ENCODE data around the gene MARCKSL1. TPM values are rescaled to one million over a fixed set of nuclear protein-coding genes. Genes with fewer than 3 reads are reported as not detected.

The MARCKSL1 gene
- total RNA-seq, 1 donor from 2014 or later, result 132 TPM

DNA sequence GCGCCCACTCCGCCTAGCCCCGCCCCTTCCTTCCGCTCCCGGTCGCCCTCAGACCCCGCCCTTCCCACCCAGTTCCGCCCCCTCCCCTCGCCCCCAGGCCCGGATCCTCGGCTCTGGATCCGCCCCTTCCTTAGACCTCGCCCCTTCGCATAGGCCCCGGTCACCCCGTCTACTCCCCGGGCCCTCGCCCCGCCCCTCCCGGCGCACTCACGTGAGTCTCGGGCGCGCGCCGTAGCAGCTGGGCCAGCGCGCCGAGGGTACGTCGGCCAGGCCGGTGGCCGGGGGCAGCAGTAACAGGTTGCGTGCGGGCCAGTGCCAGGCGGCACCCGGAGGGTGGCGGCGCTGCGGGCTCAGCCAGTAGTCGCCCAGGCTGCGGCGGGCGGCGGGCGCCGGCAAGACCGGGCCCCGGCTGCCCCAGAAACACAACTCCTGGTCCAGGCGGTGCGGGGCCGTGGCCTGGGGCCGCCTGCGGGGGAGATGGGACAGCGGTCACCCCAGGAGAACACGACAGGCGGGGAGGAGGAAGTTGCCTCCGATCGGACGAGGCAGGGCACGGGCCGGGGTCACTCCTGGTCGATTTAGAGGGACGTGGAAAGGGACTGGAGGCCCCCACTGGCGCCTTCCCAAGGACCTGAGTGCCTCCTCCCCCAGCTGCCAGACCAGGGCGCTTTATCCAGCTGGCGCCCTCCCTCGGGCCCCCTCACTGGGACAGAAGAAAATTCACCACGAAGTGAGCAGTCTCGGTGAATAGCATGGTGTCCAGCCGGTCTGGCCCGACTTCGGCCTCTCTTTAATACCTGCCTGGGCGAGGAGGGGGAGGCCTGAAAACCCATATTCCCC, 15.6 kb upstream of the MARCKSL1 start:
- peak overlapping the region; percentile 91 for H3K27ac Mint-ChIP-seq
- peak overlapping the region; percentile 91 for H3K4me3 Mint-ChIP-seq
- ChIA-PET CTCF (interaction anchor here (1.2 to 1.5 kb wide), 3 partner anchors 9 to 136 kb away, joined by 3 to 13 read pairs (median 3); partner anchors contain the start of gene MARCKSL1), POLR2A (interaction anchor here (0.6 to 6.5 kb wide), 22 partner anchors 9 to 1590 kb away, joined by 3 to 121 read pairs (median 6); partner anchors contain the start of genes BSDC1, CCDC28B, FAM229A and HDAC1)
- ATAC-seq (ENCODE audit: low read depth) (peak; percentile 96), DNase-seq (peak; percentile 90)
- intact Hi-C loops (cut with micrococcal nuclease), result loop anchor here (1.0 to 5.0 kb wide), 5 partner anchors 9 to 278 kb away; partner anchors contain the start of genes BSDC1, HDAC1 and MARCKSL1
- H3K9me3 Mint-ChIP-seq, result no peaks in the 10 kb centered on the region
- H3K36me3 Mint-ChIP-seq (ENCODE audit: low read depth), result no peaks in the 10 kb centered on the region
- H3K4me1 Mint-ChIP-seq, result peaks cover 22% of the 10 kb centered on the region
- no peaks in the 10 kb centered on the region for H3K27me3 Mint-ChIP-seq
- TF ChIP-seq, protein P1, sequence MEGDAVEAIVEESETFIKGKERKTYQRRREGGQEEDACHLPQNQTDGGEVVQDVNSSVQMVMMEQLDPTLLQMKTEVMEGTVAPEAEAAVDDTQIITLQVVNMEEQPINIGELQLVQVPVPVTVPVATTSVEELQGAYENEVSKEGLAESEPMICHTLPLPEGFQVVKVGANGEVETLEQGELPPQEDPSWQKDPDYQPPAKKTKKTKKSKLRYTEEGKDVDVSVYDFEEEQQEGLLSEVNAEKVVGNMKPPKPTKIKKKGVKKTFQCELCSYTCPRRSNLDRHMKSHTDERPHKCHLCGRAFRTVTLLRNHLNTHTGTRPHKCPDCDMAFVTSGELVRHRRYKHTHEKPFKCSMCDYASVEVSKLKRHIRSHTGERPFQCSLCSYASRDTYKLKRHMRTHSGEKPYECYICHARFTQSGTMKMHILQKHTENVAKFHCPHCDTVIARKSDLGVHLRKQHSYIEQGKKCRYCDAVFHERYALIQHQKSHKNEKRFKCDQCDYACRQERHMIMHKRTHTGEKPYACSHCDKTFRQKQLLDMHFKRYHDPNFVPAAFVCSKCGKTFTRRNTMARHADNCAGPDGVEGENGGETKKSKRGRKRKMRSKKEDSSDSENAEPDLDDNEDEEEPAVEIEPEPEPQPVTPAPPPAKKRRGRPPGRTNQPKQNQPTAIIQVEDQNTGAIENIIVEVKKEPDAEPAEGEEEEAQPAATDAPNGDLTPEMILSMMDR (IDR thresholded peaks at IDR 0.05), result no peak

DNA sequence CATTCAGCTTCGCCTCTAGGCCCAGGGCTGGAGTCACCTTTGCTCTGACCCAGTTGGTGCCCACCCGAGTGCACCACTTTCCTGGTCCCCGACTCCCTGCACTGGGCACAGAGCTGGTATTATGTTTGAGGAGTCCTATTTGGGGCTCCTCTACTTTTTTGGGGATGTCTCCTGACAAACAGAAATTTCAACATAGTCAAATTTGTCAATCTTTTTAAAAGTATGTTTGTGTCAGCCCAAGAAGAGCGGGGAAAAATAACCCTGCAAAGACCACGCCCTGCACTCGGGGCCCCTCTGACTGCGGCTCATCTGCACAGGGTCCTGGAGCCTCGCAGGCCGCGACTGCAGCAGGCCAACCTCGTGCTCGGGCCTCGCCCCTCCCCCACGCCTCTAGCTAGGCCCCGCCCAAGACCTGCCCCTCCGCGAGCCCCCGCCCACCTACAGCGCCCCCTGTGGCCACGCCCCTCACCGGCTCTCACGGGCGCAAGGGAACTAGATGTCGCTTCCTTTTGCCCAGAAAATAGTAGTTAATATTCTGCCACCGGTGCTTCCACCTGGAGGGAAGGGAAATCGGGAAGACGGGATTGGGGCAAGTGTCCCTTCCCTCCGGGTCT, 14.9 kb upstream of the MARCKSL1 start:
- Mint-ChIP-seq H3K27ac (peak overlapping the region; percentile 91), H3K27me3 (no peaks in the 10 kb centered on the region), H3K9me3 (no peaks in the 10 kb centered on the region), H3K4me3 (peak overlapping the region; percentile 91), H3K4me1 (peaks cover 22% of the 10 kb centered on the region), H3K36me3 (ENCODE audit: low read depth) (no peaks in the 10 kb centered on the region)
- TF ChIP-seq, protein P1 (IDR thresholded peaks at IDR 0.05), result no peak
- POLR2A ChIA-PET, result interaction anchor here (0.6 to 6.5 kb wide), 19 partner anchors 9 to 1589 kb away, joined by 3 to 121 read pairs (median 6); partner anchors contain the start of genes BSDC1, CCDC28B, FAM229A and HDAC1
- intact Hi-C loops (cut with micrococcal nuclease), result loop anchor here (1.0 to 5.0 kb wide), 5 partner anchors 9 to 278 kb away; partner anchors contain the start of genes BSDC1, HDAC1 and MARCKSL1
- CTCF ChIA-PET, result interaction anchor here (1.3 to 1.5 kb wide), 2 partner anchors 10 to 14 kb away, joined by 3 to 13 read pairs; partner anchors contain the start of gene MARCKSL1
- DNase-seq (no peak), ATAC-seq (ENCODE audit: low read depth) (peak; percentile 76)

DNA sequence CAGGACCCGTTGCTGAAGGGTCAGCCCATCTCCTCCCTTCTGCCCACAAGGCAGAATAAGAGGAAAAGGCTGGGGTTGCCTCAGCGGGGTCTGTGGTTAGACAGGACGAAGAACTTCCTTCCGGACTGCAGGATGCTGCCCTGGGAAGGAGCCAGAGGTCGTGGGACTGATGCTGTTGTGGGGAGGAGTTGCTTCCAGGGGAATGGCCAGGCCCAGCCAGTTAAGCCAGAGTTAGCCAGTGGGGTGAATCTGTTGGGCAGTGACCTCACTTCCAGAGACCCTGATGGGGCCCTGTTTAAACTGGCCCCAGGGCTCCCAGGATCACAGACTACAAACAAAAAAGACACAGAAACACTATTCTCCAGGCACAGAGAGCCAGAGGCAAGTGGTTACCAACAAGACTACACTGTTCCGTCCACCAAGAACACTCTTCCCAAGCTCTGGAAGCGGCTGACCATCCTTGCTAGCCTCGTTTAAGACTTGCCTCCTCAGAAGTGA, 13.2 kb upstream of the MARCKSL1 start:
- POLR2A ChIA-PET, result interaction anchor here (0.6 to 6.5 kb wide), 2 partner anchors 13 to 114 kb away, joined by 4 to 121 read pairs; partner anchors contain the start of gene MARCKSL1
- ATAC-seq (ENCODE audit: low read depth), result no peak
- Mint-ChIP-seq H3K36me3 (ENCODE audit: low read depth) (no peaks in the 10 kb centered on the region), H3K27me3 (no peaks in the 10 kb centered on the region), H3K4me1 (peaks cover 23% of the 10 kb centered on the region), H3K4me3 (no peak overlapping the region), H3K9me3 (no peaks in the 10 kb centered on the region), H3K27ac (peak overlapping the region; percentile 50)
- intact Hi-C loops (cut with micrococcal nuclease), result no loop called here
- CTCF ChIA-PET, result no interaction called here
- TF ChIP-seq, protein P1 (IDR thresholded peaks at IDR 0.05), result no peak
- DNase-seq, result no peak

DNA sequence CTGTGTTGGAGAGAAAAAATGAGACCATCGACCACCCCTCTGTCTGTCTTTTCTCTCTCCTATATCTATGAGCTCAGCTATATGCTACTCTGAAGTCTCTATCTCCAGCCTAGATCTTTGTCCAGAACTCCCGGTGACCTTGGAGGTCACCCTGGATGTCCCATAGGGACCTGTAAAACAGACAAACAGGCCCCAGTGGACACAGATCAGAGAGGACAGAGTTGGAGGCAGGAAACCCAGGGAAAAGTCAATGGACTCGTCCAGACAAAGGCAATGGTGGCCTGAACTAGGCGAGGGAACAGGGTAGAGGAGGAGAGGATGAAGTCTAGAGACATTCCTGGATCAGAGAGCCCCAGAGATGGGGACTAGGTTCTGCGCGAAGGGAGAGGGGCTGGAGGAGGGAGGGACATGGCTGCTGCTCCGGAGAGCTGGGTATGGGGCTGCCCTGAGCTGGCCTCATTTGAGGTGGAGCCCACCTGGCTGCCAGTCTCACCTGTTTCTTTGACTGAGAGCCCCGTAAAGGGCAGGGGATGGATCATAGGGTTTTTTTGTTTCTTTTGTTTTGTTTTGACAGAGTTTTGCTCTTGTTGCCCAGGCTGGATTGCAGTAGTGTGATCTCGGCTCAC, 10.6 kb upstream of the MARCKSL1 start:
- Mint-ChIP-seq H3K36me3 (ENCODE audit: low read depth) (no peaks in the 10 kb centered on the region), H3K4me1 (peaks cover 26% of the 10 kb centered on the region), H3K9me3 (no peaks in the 10 kb centered on the region), H3K4me3 (no peak overlapping the region), H3K27me3 (no peaks in the 10 kb centered on the region), H3K27ac (no peak overlapping the region)
- TF ChIP-seq, protein P1 (IDR thresholded peaks at IDR 0.05), result no peak
- DNase-seq, result no peak
- no peak for ATAC-seq (ENCODE audit: low read depth)
- intact Hi-C loops (cut with micrococcal nuclease), result no loop called here
- ChIA-PET CTCF (interaction anchor here (1.5 to 1.7 kb wide), 2 partner anchors 9 to 99 kb away, joined by 3 to 7 read pairs; no protein-coding TSS in a partner anchor), POLR2A (interaction anchor here (0.6 to 2.0 kb wide), 2 partner anchors 10 to 64 kb away, joined by 7 to 12 read pairs; partner anchors contain the start of gene MARCKSL1)

All from activated B cell treated with CpG ODN at 0.5 μM for 24 hours (primary cell).